Astrocyte (in vitro differentiated cells and primary cell): ENCODE measurements around the gene MAN1A1.

Experiments used
- EZH2 ChIP-seq: IDR thresholded peaks from 2 replicates; pipeline ENCODE4 v1.6.1; 2012; ENCODE audit warnings: mild to moderate bottlenecking, low read length, inconsistent platforms; ENCODE audit not compliant: insufficient read depth
- TF ChIP-seq, protein P1 (sequence below): IDR thresholded peaks from 2 replicates; pipeline ENCODE4 v1.5.1; 2011; ENCODE audit warnings: low read depth, mild to moderate bottlenecking, inconsistent platforms, low read length, moderate library complexity; ENCODE audit not compliant: insufficient read depth

DNA sequence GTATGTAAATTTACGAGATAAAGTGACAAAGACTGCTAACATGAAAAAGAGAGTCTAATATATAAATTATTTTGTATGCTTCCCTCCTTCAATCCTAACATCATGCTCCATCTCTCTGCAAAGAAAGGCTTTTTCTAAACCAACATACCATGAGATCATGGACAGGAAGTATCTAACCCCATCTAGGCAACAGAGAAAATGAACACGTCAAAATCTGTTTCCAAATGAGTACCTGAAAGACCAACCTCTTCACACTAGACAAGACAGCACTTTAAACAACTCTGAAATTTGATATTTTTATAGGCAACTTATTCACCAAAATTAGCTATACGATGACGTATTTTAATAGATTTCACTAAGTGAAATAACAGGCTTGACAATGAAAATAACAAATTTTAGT lies 54.6 kb downstream of the MAN1A1 start:
- TF ChIP-seq, protein P1, sequence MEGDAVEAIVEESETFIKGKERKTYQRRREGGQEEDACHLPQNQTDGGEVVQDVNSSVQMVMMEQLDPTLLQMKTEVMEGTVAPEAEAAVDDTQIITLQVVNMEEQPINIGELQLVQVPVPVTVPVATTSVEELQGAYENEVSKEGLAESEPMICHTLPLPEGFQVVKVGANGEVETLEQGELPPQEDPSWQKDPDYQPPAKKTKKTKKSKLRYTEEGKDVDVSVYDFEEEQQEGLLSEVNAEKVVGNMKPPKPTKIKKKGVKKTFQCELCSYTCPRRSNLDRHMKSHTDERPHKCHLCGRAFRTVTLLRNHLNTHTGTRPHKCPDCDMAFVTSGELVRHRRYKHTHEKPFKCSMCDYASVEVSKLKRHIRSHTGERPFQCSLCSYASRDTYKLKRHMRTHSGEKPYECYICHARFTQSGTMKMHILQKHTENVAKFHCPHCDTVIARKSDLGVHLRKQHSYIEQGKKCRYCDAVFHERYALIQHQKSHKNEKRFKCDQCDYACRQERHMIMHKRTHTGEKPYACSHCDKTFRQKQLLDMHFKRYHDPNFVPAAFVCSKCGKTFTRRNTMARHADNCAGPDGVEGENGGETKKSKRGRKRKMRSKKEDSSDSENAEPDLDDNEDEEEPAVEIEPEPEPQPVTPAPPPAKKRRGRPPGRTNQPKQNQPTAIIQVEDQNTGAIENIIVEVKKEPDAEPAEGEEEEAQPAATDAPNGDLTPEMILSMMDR = no peak
- TF ChIP-seq EZH2 = no peak
